ENCODE results near the gene NRG2. TPM values are rescaled to one million over a fixed set of nuclear protein-coding genes. Genes with fewer than 3 reads are reported as not detected.

The NRG2 gene
- total RNA-seq, 1 experiment from 2014 or later: 1.8 TPM

- no peaks in the 10 kb centered on the region for H3K4me1 ChIP-seq (ENCODE audit: insufficient read depth, low read length)
- ChIA-PET CTCF (no interaction called here), POLR2A (ENCODE audit: unreplicated experiment) (no interaction called here)
- no peak overlapping the region for H3K27ac ChIP-seq (ENCODE audit: low read length)
- TF ChIP-seq CTCF (conservative IDR thresholded peaks at IDR 0.05; ENCODE audit: low read depth, low read length) (no peak), EZH2phosphoT487 (IDR thresholded peaks at IDR 0.05; ENCODE audit: borderline replicate concordance, low read length) (no peak), EZH2 (IDR thresholded peaks at IDR 0.05; ENCODE audit: low read length, unreplicated experiment) (no peak)
- DNase-seq (no peak), ATAC-seq (no peak)
- no peak overlapping the region for H3K9ac ChIP-seq (ENCODE audit: low read length)
- H3K9me3 ChIP-seq (ENCODE audit: low read length): no peaks in the 10 kb centered on the region
- no peaks in the 10 kb centered on the region for H3K36me3 ChIP-seq (ENCODE audit: low read depth, low read length)
- H3K9me2 ChIP-seq (replicated peaks; ENCODE audit: low read length): no peaks in the 10 kb centered on the region
- no peaks in the 10 kb centered on the region for H4K20me1 ChIP-seq (ENCODE audit: low read length)
- 0 out of 2 replicates have a peak, but pooled peaks cover 6% of the 10 kb centered on the region for H3K27me3 ChIP-seq (ENCODE audit: low read length)
- BruUV-seq (replicated peaks): no TSS peak
- intact Hi-C loops (cut with micrococcal nuclease): no loop called here
- no peaks in the 10 kb centered on the region for H3K79me2 ChIP-seq (ENCODE audit: low read length)
- no peaks in the 10 kb centered on the region for H3F3A ChIP-seq (ENCODE audit: low read length, unreplicated experiment)
- no peak overlapping the region for H2AFZ ChIP-seq (ENCODE audit: low read length)
- H3K4me3 ChIP-seq (ENCODE audit: low read length): no peak overlapping the region
- H3K4me2 ChIP-seq (ENCODE audit: low read length): no peak overlapping the region
Observed at GRCh38 chr5:140004174-140004573, 38.9 kb downstream of the NRG2 start.

- ChIA-PET CTCF (no interaction called here), POLR2A (ENCODE audit: unreplicated experiment) (no interaction called here)
- H3K9ac ChIP-seq (ENCODE audit: low read length): no peak overlapping the region
- no peak overlapping the region for H3K4me3 ChIP-seq (ENCODE audit: low read length)
- ATAC-seq (no peak), DNase-seq (no peak)
- no peak overlapping the region for H3K27ac ChIP-seq (ENCODE audit: low read length)
- BruUV-seq (replicated peaks): no TSS peak
- no peaks in the 10 kb centered on the region for H3K36me3 ChIP-seq (ENCODE audit: low read depth, low read length)
- H3K79me2 ChIP-seq (ENCODE audit: low read length): no peaks in the 10 kb centered on the region
- H3F3A ChIP-seq (ENCODE audit: low read length, unreplicated experiment): no peaks in the 10 kb centered on the region
- 0 out of 2 replicates have a peak, but pooled peaks cover 6% of the 10 kb centered on the region for H3K27me3 ChIP-seq (ENCODE audit: low read length)
- H4K20me1 ChIP-seq (ENCODE audit: low read length): no peaks in the 10 kb centered on the region
- H3K9me2 ChIP-seq (replicated peaks; ENCODE audit: low read length): no peaks in the 10 kb centered on the region
- H3K9me3 ChIP-seq (ENCODE audit: low read length): no peaks in the 10 kb centered on the region
- H3K4me2 ChIP-seq (ENCODE audit: low read length): no peak overlapping the region
- H2AFZ ChIP-seq (ENCODE audit: low read length): no peak overlapping the region
- H3K4me1 ChIP-seq (ENCODE audit: insufficient read depth, low read length): no peaks in the 10 kb centered on the region
- TF ChIP-seq EZH2 (IDR thresholded peaks at IDR 0.05; ENCODE audit: low read length, unreplicated experiment) (no peak), EZH2phosphoT487 (IDR thresholded peaks at IDR 0.05; ENCODE audit: borderline replicate concordance, low read length) (no peak)
- intact Hi-C loops (cut with micrococcal nuclease): no loop called here
Observed at GRCh38 chr5:140003519-140003918, 39.6 kb downstream of the NRG2 start.

GRCh38 chr5:140000332-140000731 lies 42.8 kb downstream of the NRG2 start:
- H3K79me2 ChIP-seq (ENCODE audit: low read length): no peaks in the 10 kb centered on the region
- H3K27ac ChIP-seq (ENCODE audit: low read length): no peak overlapping the region
- intact Hi-C loops (cut with micrococcal nuclease): no loop called here
- no peaks in the 10 kb centered on the region for H4K20me1 ChIP-seq (ENCODE audit: low read length)
- TF ChIP-seq CTCF (conservative IDR thresholded peaks at IDR 0.05; ENCODE audit: low read depth, low read length) (no peak), EZH2phosphoT487 (IDR thresholded peaks at IDR 0.05; ENCODE audit: borderline replicate concordance, low read length) (no peak), EZH2 (IDR thresholded peaks at IDR 0.05; ENCODE audit: low read length, unreplicated experiment) (no peak)
- ATAC-seq: no peak
- no peak overlapping the region for H3K4me2 ChIP-seq (ENCODE audit: low read length)
- H3K4me1 ChIP-seq (ENCODE audit: insufficient read depth, low read length): no peaks in the 10 kb centered on the region
- H3K9me2 ChIP-seq (replicated peaks; ENCODE audit: low read length): 0 out of 2 replicates have a peak, but pooled peaks cover 3% of the 10 kb centered on the region
- BruUV-seq (replicated peaks): no TSS peak
- no peak overlapping the region for H3K4me3 ChIP-seq (ENCODE audit: low read length)
- H3K9me3 ChIP-seq (ENCODE audit: low read length): no peaks in the 10 kb centered on the region
- no peak overlapping the region for H3K9ac ChIP-seq (ENCODE audit: low read length)
- H2AFZ ChIP-seq (ENCODE audit: low read length): no peak overlapping the region
- no peak for DNase-seq
- H3F3A ChIP-seq (ENCODE audit: low read length, unreplicated experiment): no peaks in the 10 kb centered on the region
- ChIA-PET CTCF (no interaction called here), POLR2A (ENCODE audit: unreplicated experiment) (no interaction called here)
- H3K36me3 ChIP-seq (ENCODE audit: low read depth, low read length): no peaks in the 10 kb centered on the region
- H3K27me3 ChIP-seq (ENCODE audit: low read length): 0 out of 2 replicates have a peak, but pooled peaks cover 6% of the 10 kb centered on the region

Data from PC-3 (cell line).